Upper lobe of left lung (tissue), 6 donors: ENCODE results near the gene CPPED1. TPM values are rescaled to one million over a fixed set of nuclear protein-coding genes. Genes with fewer than 3 reads are reported as not detected.

Experiments used
- ATAC-seq, 2 donors: fragments of 200-7000 bp; cut with Tn5 transposase; one replicate each; pipeline ENCODE4 v1.9.1; 2022; ENCODE audit warnings: mild to moderate bottlenecking in 2 of 2, moderate library complexity in 2 of 2; ENCODE audit not compliant: low FRiP score in 2 of 2
- DNase-seq, 2 donors: peaks; one replicate each; pipeline ENCODE4 v3.0.0-alpha.2; 2019 to 2020
- H3K27ac ChIP-seq, 4 donors: fragments of 200-600 bp; sonication (generic); one replicate each; pipeline ENCODE4 v1.5.1; 2016 to 2019
- H3K27me3 ChIP-seq, 4 donors: fragments of 200-600 bp; sonication (generic); one replicate each; pipeline ENCODE4 v1.5.1; 2017 to 2019
- H3K36me3 ChIP-seq, 4 donors: fragments of 200-600 bp; sonication (generic); one replicate each; pipeline ENCODE4 v1.5.1; 2016 to 2019
- H3K4me1 ChIP-seq, 4 donors: fragments of 200-600 bp; sonication (generic); one replicate each; pipeline ENCODE4 v1.5.1; 2018 to 2019
- H3K4me3 ChIP-seq, 4 donors: fragments of 200-600 bp; sonication (generic); one replicate each; pipeline ENCODE4 v1.5.1; 2017 to 2019; ENCODE audit warnings: mild to moderate bottlenecking in 2 of 4, moderate library complexity in 1 of 4
- H3K9me3 ChIP-seq, 4 donors: fragments of 200-600 bp; sonication (generic); one replicate each; pipeline ENCODE4 v1.5.1; 2018 to 2019
- CTCF ChIP-seq, 6 experiments: fragments of 450-650 bp in 4 of 6; fragments of 200-600 bp in 2 of 6; sonication (generic) in 2 of 6; IDR thresholded peaks; one replicate each; pipeline ENCODE4 v1.5.1; 2016 to 2019; ENCODE audit warnings: antibody characterized with exemption in 6 of 6
- EP300 ChIP-seq, 4 donors: sonication (generic); formaldehyde crosslinking; IDR thresholded peaks; one replicate each; pipeline ENCODE4 v1.5.1; 2017; ENCODE audit warnings: antibody characterized with exemption in 4 of 4, control low read depth in 2 of 4
- POLR2A ChIP-seq, 4 donors: fragments of 450-650 bp; IDR thresholded peaks; one replicate each; pipeline ENCODE4 v1.5.1; 2016 to 2017; ENCODE audit warnings: antibody characterized with exemption in 4 of 4, mild to moderate bottlenecking in 2 of 4
- POLR2AphosphoS5 ChIP-seq, 2 donors: sonication (generic); formaldehyde crosslinking; IDR thresholded peaks; one replicate each; pipeline ENCODE4 v1.5.1; 2017; ENCODE audit warnings: antibody characterized with exemption in 2 of 2
- WGBS, 2 donors: methylation state at CpG; one replicate each; pipeline ENCODE4 v1.1.5; 2017 to 2018; 5-methylcytosine and 5-hydroxymethylcytosine counted together
- total RNA-seq, 6 donors: library from RNA; depleted of rRNA in 4 of 6; stranded (reverse); fragments of >200 nt in 4 of 6; gene quantifications; one replicate each; pipeline versions ENCODE4 v1.1.0 to v1.2.1, GENCODE V29; 2016 to 2021
- donor health status: DM: no; HTN: no; CAD: no; lungs with moderate emphysema.
- donor health status: DM: no; HTN: yes; CAD: no; lungs with severe emphysema.

The CPPED1 gene
- total RNA-seq, 6 donors from 2014 or later, result 12.5 to 32.5 (median 23.1) TPM

DNA sequence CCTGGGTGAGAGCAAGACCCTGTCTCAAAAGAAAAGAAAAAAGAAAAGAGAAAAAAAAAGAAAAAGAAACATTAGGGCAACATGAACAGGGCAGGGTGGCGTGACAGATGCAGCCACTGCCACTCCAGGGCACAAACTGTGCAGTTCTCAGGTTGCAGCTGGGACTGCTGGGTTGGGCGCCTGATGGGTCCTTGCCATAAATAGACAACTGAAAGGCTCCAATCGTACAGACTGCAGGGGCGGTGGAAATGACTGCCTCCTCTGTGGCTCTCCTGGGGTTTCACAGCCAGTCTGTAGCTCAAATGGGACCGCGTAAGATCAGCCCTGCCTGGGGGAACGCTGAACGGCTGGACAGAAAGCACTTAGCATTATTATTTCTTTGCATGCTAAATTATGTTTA, 130.7 kb downstream of the CPPED1 start:
- H3K27me3 ChIP-seq, result no peaks in the 10 kb centered on the region
- no peak for TF ChIP-seq POLR2AphosphoS5 (IDR thresholded peaks at IDR 0.05)
- no peak for TF ChIP-seq CTCF (IDR thresholded peaks at IDR 0.05)
- no peak for TF ChIP-seq EP300 (IDR thresholded peaks at IDR 0.05)
- TF ChIP-seq POLR2A (IDR thresholded peaks at IDR 0.05), result no peak
- no peaks in the 10 kb centered on the region for H3K4me1 ChIP-seq
- H3K9me3 ChIP-seq, result peaks cover 0 to 12% (median 8%) of the 10 kb centered on the region in 4 donors
- DNase-seq (no peak), ATAC-seq (no peak)
- 94 to 98% methylated on average over 8 of the region's 8 CpGs for WGBS, 2 donors
- no peaks in the 10 kb centered on the region for H3K36me3 ChIP-seq
- H3K27ac ChIP-seq, result no peak overlapping the region
- H3K4me3 ChIP-seq, result no peak overlapping the region

DNA sequence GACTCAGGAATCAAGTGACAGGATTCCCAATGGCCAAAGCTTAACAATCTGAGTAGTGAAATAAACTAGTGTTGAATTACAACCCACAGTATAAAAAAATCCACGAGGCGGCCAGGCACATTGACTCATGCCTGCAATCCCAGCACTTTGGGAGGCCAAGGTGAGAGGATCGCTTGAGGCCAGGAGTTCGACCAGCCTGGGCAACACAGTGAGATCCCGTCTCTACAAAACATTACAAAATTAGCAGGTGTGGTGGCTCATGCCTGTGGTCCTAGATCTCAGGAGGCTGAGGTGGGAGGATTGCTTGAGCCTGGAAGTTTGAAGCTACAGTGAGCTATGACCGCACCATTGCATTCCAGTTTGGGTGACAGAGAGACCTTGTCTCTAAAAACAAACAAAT, 133.8 kb downstream of the CPPED1 start:
- no peak for ATAC-seq
- H3K4me3 ChIP-seq, result no peak overlapping the region
- no peak for TF ChIP-seq CTCF (IDR thresholded peaks at IDR 0.05)
- TF ChIP-seq EP300 (IDR thresholded peaks at IDR 0.05), result no peak
- TF ChIP-seq POLR2AphosphoS5 (IDR thresholded peaks at IDR 0.05), result no peak
- TF ChIP-seq POLR2A (IDR thresholded peaks at IDR 0.05), result no peak
- no peak overlapping the region for H3K27ac ChIP-seq
- no peaks in the 10 kb centered on the region for H3K27me3 ChIP-seq
- no peaks in the 10 kb centered on the region for H3K36me3 ChIP-seq
- H3K9me3 ChIP-seq, result peaks cover 0 to 18% (median 11%) of the 10 kb centered on the region in 4 donors
- DNase-seq, result no peak
- WGBS, 2 donors, result 98 to 99% methylated on average over 6 of the region's 6 CpGs
- H3K4me1 ChIP-seq, result no peaks in the 10 kb centered on the region

DNA sequence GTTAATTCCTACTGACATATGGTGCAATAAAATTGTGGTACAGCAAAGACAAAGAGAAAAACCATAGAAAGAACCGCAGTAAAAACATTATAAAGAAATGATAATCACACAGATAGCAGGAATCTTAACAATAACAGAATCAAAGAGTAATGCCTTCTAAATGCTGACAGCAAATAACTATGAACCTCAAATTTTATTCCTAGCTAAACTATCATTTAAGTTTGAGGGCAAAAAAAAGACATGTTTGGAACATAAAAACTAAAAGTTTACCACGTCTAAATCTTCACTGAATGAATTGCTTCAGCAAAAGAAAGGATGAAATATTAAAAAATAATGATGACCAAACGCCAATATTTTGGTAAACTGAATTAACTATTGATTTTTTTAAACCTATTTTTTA, 135.8 kb downstream of the CPPED1 start:
- no peak for ATAC-seq
- WGBS, 2 donors, result 71 to 86% methylated on average over 3 of the region's 3 CpGs

DNA sequence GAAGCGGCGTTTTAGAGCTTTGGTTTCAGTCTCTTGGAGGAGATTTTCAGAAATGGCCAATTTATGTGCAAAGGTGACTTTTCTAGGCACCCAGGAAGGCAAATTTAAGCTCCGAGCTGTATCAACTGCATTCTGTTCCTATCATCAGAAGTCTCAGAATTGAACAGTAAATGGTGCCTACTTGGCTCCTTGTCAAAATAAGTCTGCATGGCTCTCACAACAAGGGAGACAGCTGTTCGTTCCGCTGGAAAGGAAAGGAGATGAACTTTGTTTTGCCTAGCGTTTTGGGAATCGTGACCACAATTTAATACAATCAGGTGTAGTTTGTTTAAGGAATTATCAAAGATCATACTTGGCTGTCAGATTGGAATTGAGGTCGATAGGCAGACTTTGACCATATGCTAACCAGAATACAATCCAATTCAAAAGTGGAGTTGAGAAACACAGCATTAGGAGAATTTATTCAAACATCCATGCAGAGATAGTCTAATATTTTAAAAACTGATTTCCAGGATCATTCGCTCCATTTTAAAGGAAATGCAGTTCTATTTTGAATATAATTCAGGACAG, 139.4 kb downstream of the CPPED1 start:
- WGBS, 2 donors, result 96 to 97% methylated on average over 9 of the region's 9 CpGs
- DNase-seq (no peak), ATAC-seq (no peak)

More for the DNA sequence above, 135.8 kb downstream of the CPPED1 start:
- no peak for DNase-seq
- Histone ChIP-seq H3K27me3 (no peaks in the 10 kb centered on the region), H3K9me3 (peaks cover 0 to 18% (median 11%) of the 10 kb centered on the region in 4 donors), H3K4me1 (no peaks in the 10 kb centered on the region), H3K36me3 (peaks cover 0 to 14% (median 7%) of the 10 kb centered on the region in 4 donors), H3K4me3 (no peak overlapping the region), H3K27ac (no peak overlapping the region)
- TF ChIP-seq CTCF (IDR thresholded peaks at IDR 0.05), result no peak
- TF ChIP-seq POLR2A (IDR thresholded peaks at IDR 0.05), result no peak
- TF ChIP-seq EP300 (IDR thresholded peaks at IDR 0.05), result no peak
- no peak for TF ChIP-seq POLR2AphosphoS5 (IDR thresholded peaks at IDR 0.05)

More for the DNA sequence above, 139.4 kb downstream of the CPPED1 start:
- no peaks in the 10 kb centered on the region for H3K4me1 ChIP-seq
- H3K36me3 ChIP-seq, result peaks cover 0 to 14% (median 7%) of the 10 kb centered on the region in 4 donors
- no peak overlapping the region for H3K4me3 ChIP-seq
- H3K9me3 ChIP-seq, result peaks cover 0 to 18% (median 11%) of the 10 kb centered on the region in 4 donors
- H3K27ac ChIP-seq, result no peak overlapping the region
- H3K27me3 ChIP-seq, result no peaks in the 10 kb centered on the region
- TF ChIP-seq POLR2A (IDR thresholded peaks at IDR 0.05), result no peak
- TF ChIP-seq CTCF (IDR thresholded peaks at IDR 0.05), result no peak
- no peak for TF ChIP-seq EP300 (IDR thresholded peaks at IDR 0.05)
- TF ChIP-seq POLR2AphosphoS5 (IDR thresholded peaks at IDR 0.05), result no peak
